Endothelial cell of umbilical vein (primary cell): ENCODE measurements around the gene RAB36. TPM values are rescaled to one million over a fixed set of nuclear protein-coding genes. Genes with fewer than 3 reads are reported as not detected.

Experiments used
- BruUV-seq: library from RNA; stranded (reverse); fragments of 400-500 nt; replicated peaks from 2 replicates; lab custom pipeline; 2021; lab: Mats Ljungman, UMichigan
- CTCF ChIA-PET: fragments of 300-600, 350-600 bp; sonication (Branson Sonifier 250); formaldehyde crosslinking; loops from one replicate; lab custom pipeline; 2021; ENCODE audit warnings: antibody characterized with exemption, inconsistent platforms; lab: Charles Lee
- POLR2A ChIA-PET: fragments of 300-600, 350-600 bp; sonication (Branson Sonifier 250); formaldehyde crosslinking; loops from one replicate; lab custom pipeline; 2021; ENCODE audit warnings: antibody characterized with exemption, inconsistent platforms; lab: Charles Lee
- DNase-seq: peaks from one replicate; pipeline ENCODE4 v3.0.0-alpha.2; 2011; ENCODE audit warnings: low read depth, low spot score
- FAIRE-seq: peaks from 2 replicates; lab custom pipeline; 2011; peaks lifted over from hg19 to GRCh38; lab: Jason Lieb, UNC
- H2AFZ ChIP-seq: 2 replicates; pipeline ENCODE4 v1.6.0; 2012; ENCODE audit warnings: low read depth, low read length, control low read depth, inconsistent platforms
- H3K27ac ChIP-seq: 2 replicates; pipeline ENCODE4 v1.5.1; 2011; ENCODE audit warnings: low read depth, mild to moderate bottlenecking, control low read depth, low read length, moderate library complexity; ENCODE audit not compliant: insufficient read depth
- H3K27me3 ChIP-seq, 2 experiments: 2 replicates each; pipeline versions ENCODE4 v1.6.0 to v1.6.1; 2011; ENCODE audit warnings: low read length in 2 of 2, mixed read lengths in 1 of 2; ENCODE audit not compliant: control insufficient read depth in 2 of 2, insufficient read depth in 2 of 2
- H3K36me3 ChIP-seq, 2 experiments: 2 replicates in 1 of 2; 3 replicates in 1 of 2; pipeline ENCODE4 v1.5.1; 2011; ENCODE audit warnings: low read length in 2 of 2, mild to moderate bottlenecking in 1 of 2, moderate library complexity in 1 of 2; ENCODE audit not compliant: control insufficient read depth in 2 of 2, insufficient read depth in 2 of 2; ENCODE audit errors: extremely low read depth in 1 of 2
- H3K4me1 ChIP-seq: 3 replicates; pipeline ENCODE4 v1.5.1; 2011; ENCODE audit warnings: mild to moderate bottlenecking, low read length; ENCODE audit not compliant: control insufficient read depth, insufficient read depth; ENCODE audit errors: extremely low read depth
- H3K4me2 ChIP-seq: 2 replicates; pipeline ENCODE4 v1.6.1; 2011; ENCODE audit warnings: low read length, control low read depth, mixed read lengths; ENCODE audit not compliant: insufficient read depth
- H3K4me3 ChIP-seq, 3 experiments: fragments of 200-600 bp in 1 of 3; sonication (generic), shearing (Covaris generic) in 1 of 3; replicated peaks in 1 of 3; 2 replicates each; pipeline ENCODE4 v1.5.1; 2011 to 2016; ENCODE audit warnings: control low read depth in 3 of 3, low read length in 3 of 3, mild to moderate bottlenecking in 2 of 3, inconsistent platforms in 1 of 3, low read depth in 1 of 3, moderate library complexity in 1 of 3; ENCODE audit not compliant: insufficient read depth in 1 of 3
- H3K79me2 ChIP-seq: 2 replicates; pipeline ENCODE4 v1.6.0; 2012; ENCODE audit warnings: low read length, inconsistent platforms; ENCODE audit not compliant: control insufficient read depth, insufficient read depth
- H3K9ac ChIP-seq: replicated peaks from 2 replicates; pipeline ENCODE3; 2011; ENCODE audit warnings: low read length, control low read depth; ENCODE audit not compliant: insufficient read depth; ENCODE audit errors: extremely low read depth
- H3K9me1 ChIP-seq: replicated peaks from 3 replicates; pipeline ENCODE4 v1.6.0; 2011; ENCODE audit warnings: mild to moderate bottlenecking, low read length; ENCODE audit not compliant: control insufficient read depth, insufficient read depth; ENCODE audit errors: extremely low read depth
- H3K9me3 ChIP-seq: replicated peaks from 2 replicates; pipeline ENCODE4 v1.5.1; 2012; ENCODE audit warnings: low read length, inconsistent platforms; ENCODE audit not compliant: control insufficient read depth, insufficient read depth
- H4K20me1 ChIP-seq: replicated peaks from 2 replicates; pipeline ENCODE3; 2011; ENCODE audit warnings: mild to moderate bottlenecking, low read length; ENCODE audit not compliant: control insufficient read depth, insufficient read depth; ENCODE audit errors: extremely low read depth
- CTCF ChIP-seq, 2 donors: IDR thresholded peaks; 1 replicate in 1 of 2; 2 replicates in 1 of 2; pipeline ENCODE4 v1.5.1; 2011; ENCODE audit warnings: low read length in 2 of 2, mild to moderate bottlenecking in 2 of 2, moderate library complexity in 2 of 2, control low read depth in 1 of 2, inconsistent platforms in 1 of 2, low read depth in 1 of 2; ENCODE audit not compliant: insufficient read depth in 1 of 2; ENCODE audit errors: extremely low read depth in 1 of 2
- EZH2 ChIP-seq: IDR thresholded peaks from 2 replicates; pipeline ENCODE4 v1.6.1; 2012; ENCODE audit warnings: borderline replicate concordance, low read depth, mild to moderate bottlenecking, moderate library complexity, low read length, inconsistent platforms; ENCODE audit not compliant: severe bottlenecking
- FOS ChIP-seq: IDR thresholded peaks from 2 replicates; pipeline ENCODE4 v1.6.1; 2011; ENCODE audit warnings: mild to moderate bottlenecking, low read length, moderate library complexity, borderline replicate concordance; ENCODE audit not compliant: insufficient read depth
- GATA2 ChIP-seq: IDR thresholded peaks from 2 replicates; pipeline ENCODE4 v1.7.0; 2011; ENCODE audit warnings: low read depth, mild to moderate bottlenecking, moderate library complexity, mixed read lengths, low read length; ENCODE audit not compliant: insufficient read length, insufficient read depth
- JUN ChIP-seq: IDR thresholded peaks from 2 replicates; pipeline ENCODE4 v1.6.1; 2011; ENCODE audit warnings: borderline replicate concordance, low read depth; ENCODE audit not compliant: insufficient read length, insufficient read depth
- MAX ChIP-seq: IDR thresholded peaks from 2 replicates; pipeline ENCODE4 v1.6.1; 2011; ENCODE audit not compliant: insufficient read depth, insufficient read length
- MYC ChIP-seq: IDR thresholded peaks from one replicate; pipeline ENCODE4 v1.6.1; 2011; ENCODE audit warnings: mild to moderate bottlenecking, low read depth, low read length
- POLR2A ChIP-seq: IDR thresholded peaks from 2 replicates; pipeline ENCODE4 v1.6.1; 2012; ENCODE audit warnings: low read depth, mild to moderate bottlenecking, control low read depth, low read length
- POLR2AphosphoS5 ChIP-seq: IDR thresholded peaks from 2 replicates; pipeline ENCODE4 v1.6.1; 2012; ENCODE audit warnings: low read depth, mild to moderate bottlenecking, control low read depth, low read length, moderate library complexity; ENCODE audit not compliant: insufficient read depth
- dilution Hi-C: fragments of 300-500 bp; cut with MboI; formaldehyde crosslinking; loops from one replicate; pipeline ENCODE4 v1.15.0; 2019; ENCODE audit warnings: low sequenced_read_pairs; ENCODE audit not compliant: extremely low pct_ligation_motif_present
- intact Hi-C: fragments of 100-400 bp; cut with micrococcal nuclease; formaldehyde crosslinking; loops from one replicate; pipeline ENCODE4 v1.10.0; 2022
- polyA plus RNA-seq, 4 experiments: library from polyadenylated mRNA; depleted of rRNA in 3 of 4; stranded (reverse) in 3 of 4; unstranded in 1 of 4; fragments of >200 nt; gene quantifications; 2 replicates each; pipeline versions ENCODE4 v1.2.1 to v1.2.3, GENCODE V29; 2011 to 2012; ENCODE audit warnings: missing spikeins in 1 of 4
- total RNA-seq: library from RNA; stranded (reverse); gene quantifications from 2 replicates; pipeline ENCODE4 v1.2.3, GENCODE V29; 2021

RAB36 gene
- total and polyA plus RNA-seq, 2 donors (not counting 3 experiments of a cell fraction or from before 2014, with no cell fraction given) = 2.7 to 3.1 TPM

GRCh38 chr22:23158516-23159290 lies 13.4 kb downstream of the RAB36 start:
- CTCF ChIA-PET = interaction anchor here (1.3 to 2.9 kb wide), 2 partner anchors 10 to 13 kb away, joined by 4 to 15 read pairs; partner anchors contain the start of gene RAB36

More at GRCh38 chr22:23158516-23159290, 13.4 kb downstream of the RAB36 start:
- Histone ChIP-seq H3K4me2 (no peak overlapping the region), H3K79me2 (no peaks in the 10 kb centered on the region), H3K9ac (no peak overlapping the region), H3K27ac (no peak overlapping the region), H3K9me3 (no peaks in the 10 kb centered on the region), H3K4me1 (no peaks in the 10 kb centered on the region), H2AFZ (no peak overlapping the region), H3K4me3 (no peak overlapping the region), H4K20me1 (no peaks in the 10 kb centered on the region), H3K27me3 (no peaks in the 10 kb centered on the region), H3K36me3 (no peaks in the 10 kb centered on the region), H3K9me1 (no peaks in the 10 kb centered on the region)
- DNase-seq = no peak
- intact Hi-C loops (no loop called here), dilution Hi-C loops (no loop called here)
- FAIRE-seq = no peak
- TF ChIP-seq JUN = no peak
- TF ChIP-seq POLR2A = no peak
- TF ChIP-seq MYC = no peak
- no peak for TF ChIP-seq CTCF (IDR thresholded peaks at IDR 0.05; ENCODE audit: extremely low read depth in 1 of 2, insufficient read depth in 1 of 2, low read depth in 1 of 2, low read length in 2 of 2)
- no peak for TF ChIP-seq FOS
- TF ChIP-seq GATA2 = no peak
- no peak for TF ChIP-seq MAX
- TF ChIP-seq EZH2 = no peak
- no peak for TF ChIP-seq POLR2AphosphoS5
- POLR2A ChIA-PET = no interaction called here
- BruUV-seq = no TSS peak
